Lower leg skin (tissue), 4 donors: ENCODE data around the gene PROM1. TPM values are rescaled to one million over a fixed set of nuclear protein-coding genes. Genes with fewer than 3 reads are reported as not detected.

ENCODE experiments used
- DNase-seq, 2 donors: peaks; one replicate each; pipeline ENCODE4 v3.0.0-alpha.2; 2019; ENCODE audit warnings: low spot score in 2 of 2
- H3K4me3 ChIP-seq: fragments of 200-600 bp; sonication (generic); 2 replicates; pipeline ENCODE4 v1.5.1; 2017; ENCODE audit warnings: mild to moderate bottlenecking, low read depth; ENCODE audit not compliant: poor library complexity, severe bottlenecking
- CTCF ChIP-seq, 3 donors: fragments of 450-650 bp; IDR thresholded peaks; one replicate each; pipeline ENCODE4 v1.5.1; 2016; ENCODE audit warnings: antibody characterized with exemption in 3 of 3, mild to moderate bottlenecking in 3 of 3, moderate library complexity in 2 of 3
- POLR2A ChIP-seq, 2 donors: fragments of 450-650 bp; IDR thresholded peaks; one replicate each; pipeline ENCODE4 v1.6.1; 2016 to 2017; ENCODE audit warnings: antibody characterized with exemption in 2 of 2, mild to moderate bottlenecking in 1 of 2, moderate library complexity in 1 of 2
- WGBS, 2 donors: methylation state at CpG; one replicate each; pipeline ENCODE4 v1.1.5; 2018; 5-methylcytosine and 5-hydroxymethylcytosine counted together
- intact Hi-C: fragments of 100-400 bp; cut with DNase I; formaldehyde crosslinking; loops from one replicate; pipeline ENCODE4 v1.15.0; 2023; ENCODE audit warnings: low total_unique reads
- total RNA-seq, 4 donors: library from RNA; depleted of rRNA; stranded (reverse); fragments of >200 nt; gene quantifications; one replicate each; pipeline ENCODE4 v1.1.0, GENCODE V29; 2016

The PROM1 gene
- total RNA-seq, 4 donors from 2014 or later = 1.3 to 7.6 (median 2.9) TPM

DNA sequence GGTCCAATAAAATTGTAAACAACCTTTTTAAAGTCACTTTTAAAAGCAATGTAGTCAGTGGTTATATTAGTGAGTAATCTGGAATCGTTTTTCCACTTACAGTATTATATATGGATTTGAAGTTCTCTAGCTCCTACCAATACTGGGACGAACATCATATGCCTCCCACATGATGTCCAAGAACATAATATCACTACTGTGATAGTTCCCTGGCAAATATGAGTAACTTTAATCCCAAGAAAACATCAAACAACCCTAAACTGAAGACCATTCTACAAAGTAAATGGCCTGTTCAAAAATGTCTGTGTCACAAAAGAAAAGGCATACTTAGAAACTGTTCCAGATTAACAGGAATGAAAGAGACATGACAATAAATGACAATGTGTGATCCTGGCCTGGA is 67.3 kb downstream of the PROM1 start:
- H3K4me3 ChIP-seq = no peak overlapping the region
- DNase-seq = no peak
- TF ChIP-seq POLR2A (IDR thresholded peaks at IDR 0.05) (no peak), CTCF (IDR thresholded peaks at IDR 0.05) (no peak)
- WGBS, 2 donors = 53 to 79% methylated on average over 2 of the region's 2 CpGs
- intact Hi-C loops = no loop called here

DNA sequence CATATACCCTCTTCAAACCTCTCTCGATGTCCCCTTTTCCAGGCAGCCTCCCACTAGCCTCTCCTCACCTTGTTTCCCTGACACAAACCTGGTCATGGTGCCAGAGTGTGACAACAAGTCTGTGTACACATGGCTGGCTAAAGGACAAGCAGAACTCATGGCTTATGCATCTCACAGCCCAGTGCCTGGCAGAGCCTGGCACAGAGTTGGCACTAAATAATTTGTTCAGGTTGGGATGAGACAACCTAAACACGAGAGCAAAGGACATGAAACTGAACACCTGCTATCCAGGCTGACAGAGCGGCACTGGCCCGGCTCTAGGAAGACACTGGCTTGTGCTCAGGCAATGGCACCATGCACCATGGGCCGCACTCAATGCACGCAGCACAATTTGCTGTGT is 72.7 kb downstream of the PROM1 start:
- WGBS, 2 donors = 85% methylated on average over 6 of the region's 6 CpGs

DNA sequence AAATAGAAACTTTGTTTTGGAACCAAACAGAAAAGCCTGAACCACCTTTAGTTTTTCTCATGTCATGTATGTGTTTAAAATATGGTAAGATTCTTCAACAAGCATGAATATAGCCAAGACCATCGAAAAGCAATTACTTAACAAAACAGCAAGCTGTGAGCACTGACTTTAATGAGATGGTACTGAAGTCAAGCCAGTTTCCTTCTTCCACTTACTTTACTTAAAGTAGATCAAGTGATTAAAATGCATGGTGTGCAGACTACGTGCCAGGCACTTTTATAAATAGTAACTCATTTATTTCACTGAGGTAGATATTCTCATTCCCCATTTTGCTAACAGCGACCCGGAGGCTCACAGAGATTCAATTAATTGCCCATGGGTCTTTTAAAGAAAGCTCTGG is 74.7 kb downstream of the PROM1 start:
- intact Hi-C loops = no loop called here
- WGBS, 2 donors = 50 to 73% methylated on average over 4 of the region's 4 CpGs
- TF ChIP-seq POLR2A (IDR thresholded peaks at IDR 0.05) (no peak), CTCF (IDR thresholded peaks at IDR 0.05) (no peak)
- no peak overlapping the region for H3K4me3 ChIP-seq
- DNase-seq = no peak

More for the DNA sequence above, 72.7 kb downstream of the PROM1 start:
- TF ChIP-seq CTCF (IDR thresholded peaks at IDR 0.05) = no peak
- TF ChIP-seq POLR2A (IDR thresholded peaks at IDR 0.05) = no peak
- intact Hi-C loops = no loop called here
- no peak for DNase-seq
- no peak overlapping the region for H3K4me3 ChIP-seq

- WGBS, 2 donors = 72 to 81% methylated on average over 5 of the region's 5 CpGs
- H3K4me3 ChIP-seq = no peak overlapping the region
- intact Hi-C loops = no loop called here
- DNase-seq = no peak
- TF ChIP-seq CTCF (IDR thresholded peaks at IDR 0.05) (no peak), POLR2A (IDR thresholded peaks at IDR 0.05) (no peak)
These were observed 76.2 kb downstream of the PROM1 start for GRCh38 chr4:16007471-16008095.

GRCh38 chr4:16006771-16007446 is 76.9 kb downstream of the PROM1 start:
- intact Hi-C loops = no loop called here
- no peak for DNase-seq
- 81 to 86% methylated on average over 6 of the region's 6 CpGs for WGBS, 2 donors
- H3K4me3 ChIP-seq = no peak overlapping the region
- TF ChIP-seq CTCF (IDR thresholded peaks at IDR 0.05) (no peak), POLR2A (IDR thresholded peaks at IDR 0.05) (no peak)
